ENCODE data around the gene MAX.
A peak's percentile ranks its signal among the peaks of the same experiment; 100 is the strongest.

Gene MAX

GRCh38 chr14:65077318-65077717 is 25.0 kb downstream of the MAX start:
- in situ Hi-C loops (cut with MboI; ENCODE audit: low pct_unique_long_range_greater_than_20kb, low sequenced_read_pairs) = no loop called here
- DNase-seq = no peak

- peak; percentile 73 for DNase-seq
- in situ Hi-C loops (cut with MboI; ENCODE audit: low pct_unique_long_range_greater_than_20kb, low sequenced_read_pairs) = no loop called here
Observed at GRCh38 chr14:65075628-65076325, 26.5 kb downstream of the MAX start.

- DNase-seq = peak; percentile 84
- in situ Hi-C loops (cut with MboI; ENCODE audit: low pct_unique_long_range_greater_than_20kb, low sequenced_read_pairs) = no loop called here
Observed at GRCh38 chr14:65074449-65075150, 27.7 kb downstream of the MAX start.

- in situ Hi-C loops (cut with MboI; ENCODE audit: low pct_unique_long_range_greater_than_20kb, low sequenced_read_pairs) = no loop called here
- no peak for DNase-seq
Observed at GRCh38 chr14:65073605-65074201, 28.6 kb downstream of the MAX start.

- in situ Hi-C loops (cut with MboI; ENCODE audit: low pct_unique_long_range_greater_than_20kb, low sequenced_read_pairs) = no loop called here
- no peak for DNase-seq
Observed at GRCh38 chr14:65072937-65073336, 29.4 kb downstream of the MAX start.

- peak; percentile 84 for DNase-seq
- in situ Hi-C loops (cut with MboI; ENCODE audit: low pct_unique_long_range_greater_than_20kb, low sequenced_read_pairs) = no loop called here
Observed at GRCh38 chr14:65072256-65072655, 30.1 kb downstream of the MAX start.

- no peak for DNase-seq
- in situ Hi-C loops (cut with MboI; ENCODE audit: low pct_unique_long_range_greater_than_20kb, low sequenced_read_pairs) = no loop called here
Observed at GRCh38 chr14:65071544-65071943, 30.8 kb downstream of the MAX start.

GRCh38 chr14:65070471-65070976 is 31.8 kb downstream of the MAX start:
- in situ Hi-C loops (cut with MboI; ENCODE audit: low pct_unique_long_range_greater_than_20kb, low sequenced_read_pairs) = no loop called here
- DNase-seq = no peak

GRCh38 chr14:65069874-65070413 is 32.4 kb downstream of the MAX start:
- in situ Hi-C loops (cut with MboI; ENCODE audit: low pct_unique_long_range_greater_than_20kb, low sequenced_read_pairs) = no loop called here
- DNase-seq = no peak

GRCh38 chr14:65065719-65066118 is 36.6 kb downstream of the MAX start:
- no peak for DNase-seq
- in situ Hi-C loops (cut with MboI; ENCODE audit: low pct_unique_long_range_greater_than_20kb, low sequenced_read_pairs) = no loop called here

GRCh38 chr14:65062096-65063075 is 39.9 kb downstream of the MAX start:
- DNase-seq = no peak
- in situ Hi-C loops (cut with MboI; ENCODE audit: low pct_unique_long_range_greater_than_20kb, low sequenced_read_pairs) = no loop called here

- DNase-seq = no peak
- in situ Hi-C loops (cut with MboI; ENCODE audit: low pct_unique_long_range_greater_than_20kb, low sequenced_read_pairs) = no loop called here
Observed at GRCh38 chr14:65057695-65058094, 44.6 kb downstream of the MAX start.

- DNase-seq = peak; percentile 96
- in situ Hi-C loops (cut with MboI; ENCODE audit: low pct_unique_long_range_greater_than_20kb, low sequenced_read_pairs) = no loop called here
Observed at GRCh38 chr14:65054471-65055085, 47.7 kb downstream of the MAX start.

GRCh38 chr14:65053466-65053865 is 48.9 kb downstream of the MAX start:
- no peak for DNase-seq
- in situ Hi-C loops (cut with MboI; ENCODE audit: low pct_unique_long_range_greater_than_20kb, low sequenced_read_pairs) = no loop called here

- DNase-seq = no peak
- in situ Hi-C loops (cut with MboI; ENCODE audit: low pct_unique_long_range_greater_than_20kb, low sequenced_read_pairs) = no loop called here
Observed at GRCh38 chr14:65052832-65053231, 49.5 kb downstream of the MAX start.

- in situ Hi-C loops (cut with MboI; ENCODE audit: low pct_unique_long_range_greater_than_20kb, low sequenced_read_pairs) = no loop called here
- no peak for DNase-seq
Observed at GRCh38 chr14:65045709-65046108, 56.6 kb downstream of the MAX start.

- DNase-seq = no peak
- in situ Hi-C loops (cut with MboI; ENCODE audit: low pct_unique_long_range_greater_than_20kb, low sequenced_read_pairs) = no loop called here
Observed at GRCh38 chr14:65045006-65045405, 57.3 kb downstream of the MAX start.

GRCh38 chr14:65044596-65044959 is 57.7 kb downstream of the MAX start:
- in situ Hi-C loops (cut with MboI; ENCODE audit: low pct_unique_long_range_greater_than_20kb, low sequenced_read_pairs) = no loop called here
- peak; percentile 97 for DNase-seq
